ENCODE measurements around the gene TMEM30B.
"Not testable (repeated sequence)": the region's sequence is repeated elsewhere in the genome, so short reads cannot be mapped to it uniquely, and the experiment has no call there.

The TMEM30B gene

GRCh38 chr14:61264010-61264571, 17.0 kb downstream of the TMEM30B start:
- DNase-seq, result peak; percentile 67

- no peak for DNase-seq
Measured at GRCh38 chr14:61262082-61262481, 19.1 kb downstream of the TMEM30B start.

DNA sequence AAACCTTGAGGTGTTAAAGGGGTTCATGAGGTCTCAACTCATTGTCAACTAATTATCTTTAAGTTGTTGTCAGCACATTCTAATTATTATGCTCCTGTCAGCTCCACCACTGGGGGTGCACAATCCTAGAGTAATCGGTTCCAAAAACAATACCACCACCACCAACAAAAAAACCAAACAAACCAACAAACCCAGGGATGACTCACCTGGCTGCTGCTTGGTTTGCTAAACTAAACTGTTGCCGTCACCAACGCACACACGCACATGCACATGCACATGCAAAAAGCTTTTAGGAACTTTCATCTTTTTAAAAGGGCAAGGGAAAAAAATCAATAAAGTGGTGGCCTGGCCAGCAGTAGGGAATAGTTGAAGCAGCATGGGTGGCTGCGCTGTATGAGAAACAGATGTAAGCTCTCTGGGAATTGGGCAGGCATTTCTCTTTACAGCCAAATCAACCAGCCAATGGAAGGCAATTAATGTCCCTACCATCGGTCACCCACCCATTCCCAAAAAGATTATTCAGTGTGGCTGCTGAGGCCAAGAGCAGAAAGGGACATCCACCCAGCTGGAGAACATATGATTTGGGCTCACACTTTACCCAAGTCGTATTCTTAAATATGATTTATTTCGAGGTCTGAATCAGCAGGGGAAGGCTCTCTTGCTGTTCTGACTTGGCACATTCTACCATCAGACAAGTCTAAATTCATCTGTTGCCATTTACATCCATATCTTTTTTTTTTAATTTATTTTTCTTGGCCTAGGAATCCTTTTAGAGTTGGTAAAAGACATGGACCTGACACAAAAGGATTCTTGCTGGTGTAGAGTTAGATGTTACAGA, 20.0 kb downstream of the TMEM30B start:
- no peak for DNase-seq

DNA sequence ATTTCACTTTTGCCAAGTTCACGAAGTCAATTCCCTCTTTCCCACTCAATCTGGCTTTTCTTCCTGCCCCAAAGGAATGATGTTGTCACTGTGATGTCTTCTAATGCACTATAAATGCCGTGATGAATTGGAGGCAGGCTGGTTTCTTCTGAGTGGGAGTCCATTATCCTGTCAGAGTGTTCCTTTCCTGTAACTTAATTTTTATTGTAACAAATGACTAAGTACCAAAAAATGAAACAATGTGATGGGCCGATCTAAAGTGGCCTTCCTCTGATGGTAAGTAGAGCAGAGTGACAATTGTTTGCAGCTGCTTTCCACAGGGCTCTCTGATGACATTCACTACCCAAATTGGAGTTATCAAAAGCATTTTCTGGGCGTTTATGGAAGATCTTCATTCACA, 22.2 kb downstream of the TMEM30B start:
- no peak for DNase-seq

DNA sequence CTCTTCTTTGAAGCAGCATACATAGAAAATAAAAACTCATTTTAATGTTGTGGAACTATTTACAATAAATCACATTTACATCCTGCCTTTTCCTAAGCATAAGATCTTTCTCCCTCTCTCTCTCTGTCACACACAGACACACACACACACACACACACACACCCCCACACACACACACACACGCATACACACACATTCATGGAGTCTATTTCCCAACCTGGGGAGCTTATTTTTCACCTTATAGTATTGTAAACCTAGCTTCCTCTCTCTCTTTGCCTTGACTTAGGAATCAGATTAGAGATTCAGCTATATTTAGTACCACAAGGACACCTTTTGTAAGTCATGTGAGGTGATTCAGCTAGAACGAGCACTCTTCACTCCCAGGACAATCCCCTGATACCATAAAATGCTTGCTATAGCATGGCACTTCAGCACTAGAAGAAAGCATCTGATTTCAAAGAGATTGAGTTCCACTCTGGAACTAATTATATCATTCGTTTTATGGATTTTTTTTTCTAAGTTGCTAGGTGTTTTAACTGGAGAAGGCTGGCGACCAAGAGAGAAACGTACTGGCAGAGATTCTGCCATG, 23.6 kb downstream of the TMEM30B start:
- peak; percentile 49 for DNase-seq

GRCh38 chr14:61256826-61257468, 24.2 kb downstream of the TMEM30B start:
- no peak for DNase-seq

- DNase-seq, result no peak
Measured at GRCh38 chr14:61255968-61256367, 25.2 kb downstream of the TMEM30B start.

DNA sequence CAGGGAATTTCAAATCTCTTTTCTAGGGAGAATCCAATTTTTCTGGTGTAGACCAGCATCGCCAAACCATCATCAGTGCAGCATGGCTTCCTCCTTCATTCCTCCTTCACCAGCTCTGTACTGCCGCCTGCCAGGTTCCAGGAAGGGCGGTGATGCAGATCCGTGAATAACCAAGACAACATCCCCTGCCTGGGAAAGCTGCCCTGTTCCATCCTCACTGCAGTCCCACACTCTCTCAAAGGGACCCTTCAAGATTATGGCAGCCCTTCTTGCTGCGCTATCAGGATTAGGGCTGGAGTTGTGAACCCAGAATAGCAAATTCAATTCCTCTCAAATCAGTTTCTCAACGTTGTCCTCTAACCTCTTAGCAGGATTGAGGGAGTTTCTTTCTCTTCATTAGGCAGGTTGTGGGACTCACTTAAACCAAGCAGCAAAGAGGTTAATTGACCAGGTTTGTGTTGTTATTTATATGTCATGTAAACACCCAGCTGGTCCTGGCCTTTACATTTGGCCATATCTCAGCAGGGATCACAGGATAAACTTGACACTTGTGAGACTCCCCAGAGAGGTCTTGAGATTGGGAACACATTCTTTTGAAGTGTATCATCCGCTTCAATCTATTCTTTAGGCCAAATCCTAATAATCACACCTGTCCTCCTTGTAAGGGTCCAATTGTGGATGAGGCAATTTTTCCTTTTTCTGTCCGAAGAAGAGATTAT, 26.2 kb downstream of the TMEM30B start:
- no peak for DNase-seq

DNA sequence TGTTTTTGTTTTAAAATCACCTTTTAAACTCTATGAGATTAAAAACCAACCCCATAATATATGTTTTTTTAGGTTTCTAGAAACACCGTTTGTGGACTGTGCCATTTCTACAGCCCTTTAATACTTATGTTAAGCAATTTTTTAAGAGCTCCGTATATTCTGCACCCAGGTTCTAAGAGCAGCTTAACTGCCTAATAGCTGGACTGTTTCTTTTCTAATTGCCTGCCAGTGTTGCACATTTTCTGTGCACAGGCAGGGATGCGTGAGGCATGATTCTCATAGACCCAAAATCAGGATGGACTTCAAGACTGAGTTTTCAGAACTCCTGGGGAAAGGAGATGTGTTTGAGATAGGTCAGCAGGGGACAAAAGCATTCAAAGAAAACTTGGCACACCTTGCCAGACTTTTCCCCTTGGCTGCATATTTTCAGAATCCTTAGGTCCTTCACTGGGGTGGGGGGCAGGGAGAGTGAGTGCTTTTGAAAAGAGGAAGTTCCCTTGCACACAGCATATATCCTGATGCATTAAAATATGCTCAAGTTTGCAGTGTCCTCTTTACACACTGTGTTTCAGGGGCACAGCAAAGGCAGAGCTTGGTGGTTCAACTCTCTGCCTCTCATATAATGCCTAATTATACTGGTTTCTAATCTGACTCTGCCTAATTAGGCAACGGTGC, 27.9 kb downstream of the TMEM30B start:
- no peak for DNase-seq

DNA sequence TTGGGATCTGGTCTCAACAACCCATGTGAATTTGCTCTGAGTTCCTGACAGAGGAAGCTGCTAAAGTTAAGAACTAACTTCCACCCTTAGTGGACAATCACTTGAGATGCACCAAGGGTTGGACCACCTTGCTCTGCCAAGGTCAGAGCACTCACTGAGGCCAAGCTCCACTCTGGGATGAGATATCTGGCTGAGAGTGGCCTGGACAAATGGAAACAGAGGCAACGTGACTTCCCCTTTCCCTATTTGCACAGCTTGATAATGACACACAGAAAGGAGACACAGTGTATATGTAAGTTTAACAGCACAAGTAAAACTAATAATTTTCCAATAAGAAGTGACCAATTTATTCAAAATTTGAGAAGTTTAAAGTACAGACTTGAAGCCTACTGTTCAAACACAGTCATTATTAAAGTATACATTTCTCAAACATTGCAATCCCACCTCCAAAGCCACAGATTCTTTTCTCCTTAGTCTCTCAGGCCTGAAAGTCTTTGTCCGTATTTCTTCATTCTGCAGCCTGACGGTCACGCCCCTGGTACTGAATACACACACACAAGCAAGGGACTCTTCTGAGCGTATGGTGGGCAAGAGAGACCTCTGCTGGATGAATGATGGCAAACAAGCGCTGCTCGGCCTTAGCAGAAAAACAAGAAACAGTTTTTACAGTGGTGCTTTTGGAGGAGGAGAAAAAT, 28.6 kb downstream of the TMEM30B start:
- DNase-seq, result peak; percentile 84

DNA sequence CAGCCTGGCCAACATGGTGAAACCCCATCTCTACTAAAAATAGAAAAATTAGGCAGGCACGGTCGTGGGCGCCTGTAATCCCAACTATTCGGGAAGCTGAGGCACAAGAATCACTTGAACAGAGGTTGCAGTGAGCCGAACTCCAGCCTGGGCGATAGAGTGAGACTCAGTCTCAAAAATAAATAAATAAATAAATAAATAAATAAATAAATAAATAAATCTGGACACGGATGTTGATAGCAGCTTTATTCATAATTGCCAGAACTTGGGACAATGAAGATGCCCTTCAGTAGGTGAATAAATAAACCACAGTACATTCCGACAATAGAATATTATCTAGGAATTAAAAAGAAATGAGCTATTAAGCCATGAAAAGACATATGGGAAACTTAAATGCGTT, 31.1 kb downstream of the TMEM30B start:
- no peak for DNase-seq

DNA sequence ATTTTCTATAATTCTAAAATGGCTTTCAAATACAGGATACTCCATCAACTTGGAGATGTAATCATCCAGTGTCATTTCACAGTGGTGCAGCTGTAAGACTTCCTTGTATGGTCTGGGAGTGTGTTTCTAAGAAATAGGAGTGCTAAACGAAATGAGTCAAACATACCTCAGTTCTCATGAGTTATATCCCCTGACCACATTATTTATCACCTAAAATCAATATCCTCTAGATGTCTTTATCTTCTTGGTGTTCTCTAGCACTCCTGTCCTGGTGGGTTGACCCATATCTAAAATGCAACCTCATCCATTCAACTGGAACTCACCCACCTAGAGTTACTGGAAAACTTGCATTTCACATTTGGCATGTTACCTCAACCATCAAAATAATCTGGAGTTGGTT, 33.2 kb downstream of the TMEM30B start:
- no peak for DNase-seq

DNA sequence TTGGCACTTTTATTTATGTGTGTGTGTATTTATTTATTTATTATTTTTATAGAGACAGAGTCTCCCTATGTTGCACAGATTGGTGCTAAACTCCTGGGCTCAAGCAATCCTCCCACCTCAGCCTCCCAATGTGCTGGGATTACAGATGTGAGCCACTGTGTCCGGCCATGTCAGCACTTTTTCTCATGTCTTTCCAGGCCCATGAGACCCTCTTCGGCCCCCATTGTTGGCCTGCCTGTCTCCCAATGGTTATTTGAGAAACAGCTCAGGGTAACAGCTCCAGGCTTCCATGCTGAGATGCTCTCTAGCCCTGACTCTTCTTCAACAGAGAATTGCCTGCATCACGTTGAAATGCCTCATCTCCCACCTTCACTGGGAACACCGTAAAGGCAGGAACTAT, 34.4 kb downstream of the TMEM30B start:
- no peak for DNase-seq

DNA sequence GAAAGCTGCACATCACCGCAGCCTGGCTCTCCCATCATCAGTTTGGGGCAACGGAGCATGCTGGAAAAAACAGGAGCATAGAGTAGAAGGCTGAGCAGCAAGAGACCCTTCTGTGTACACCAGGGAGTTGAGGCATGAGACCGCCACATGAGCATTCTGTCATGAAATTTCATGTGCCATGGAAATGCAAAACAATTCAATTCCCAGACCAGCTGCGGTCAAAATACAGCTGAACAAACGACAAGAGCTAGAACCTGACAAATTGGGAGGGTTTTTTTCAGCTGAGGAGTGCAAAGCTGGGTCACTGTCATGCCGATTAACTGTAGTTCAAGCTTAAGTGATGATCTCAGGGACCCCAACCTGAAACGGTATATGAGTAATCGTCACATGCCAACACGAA, 37.1 kb downstream of the TMEM30B start:
- DNase-seq, result no peak

DNA sequence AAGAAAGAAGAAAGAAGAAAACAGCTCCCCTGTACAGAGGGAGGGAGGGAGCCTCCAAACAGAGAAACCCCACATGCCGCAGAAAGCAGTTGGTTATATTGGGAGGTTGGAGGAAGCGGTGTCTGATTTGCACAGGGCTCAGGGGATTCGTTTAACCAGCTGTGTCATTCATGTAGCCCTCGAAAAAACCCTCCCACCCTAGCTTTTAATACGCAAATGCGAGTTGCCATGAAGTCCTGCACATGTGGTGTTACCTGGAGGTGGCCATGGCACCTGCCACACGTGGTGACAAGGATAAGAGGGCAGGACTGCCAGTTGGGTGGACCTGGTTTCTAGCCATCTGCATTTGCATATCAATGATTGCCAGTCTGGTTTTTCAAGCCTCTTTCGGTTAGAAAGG, 40.9 kb downstream of the TMEM30B start:
- DNase-seq, result no peak

GRCh38 chr14:61239285-61239684, 41.9 kb downstream of the TMEM30B start:
- not testable (repeated sequence) for DNase-seq

DNA sequence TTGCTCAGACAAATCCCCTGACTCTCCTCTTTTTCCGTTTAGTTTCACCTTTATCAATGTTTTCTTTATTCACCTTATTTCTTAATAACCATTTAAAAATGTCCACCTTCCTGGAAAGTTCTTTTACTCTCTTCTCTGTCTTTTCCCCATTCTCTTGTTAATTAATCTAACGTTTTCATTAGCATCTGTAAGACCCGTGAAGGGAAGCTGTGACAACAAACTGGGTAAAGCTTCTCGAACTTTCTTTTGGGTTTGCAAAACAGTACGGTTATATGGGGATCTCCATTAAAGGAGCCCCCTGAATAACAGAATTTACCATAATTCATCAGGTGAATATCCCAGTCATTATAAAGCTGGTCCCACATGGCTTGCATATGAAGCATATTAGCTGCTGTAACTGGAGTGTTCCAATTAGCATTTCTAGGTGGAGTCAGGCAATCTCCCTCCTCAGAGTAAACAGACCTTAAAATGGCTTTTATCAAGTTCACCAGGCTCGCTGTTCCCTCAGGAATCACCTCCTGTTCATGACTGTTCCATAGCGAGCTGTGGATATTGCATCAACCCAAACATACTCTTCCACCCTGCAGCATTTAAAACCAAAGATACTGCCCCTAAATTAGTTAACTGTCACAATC, 42.4 kb downstream of the TMEM30B start:
- no peak for DNase-seq

- DNase-seq, result no peak
Measured at GRCh38 chr14:61234215-61234916, 46.8 kb downstream of the TMEM30B start.

- DNase-seq, result no peak
Measured at GRCh38 chr14:61233436-61233956, 47.6 kb downstream of the TMEM30B start.

DNA sequence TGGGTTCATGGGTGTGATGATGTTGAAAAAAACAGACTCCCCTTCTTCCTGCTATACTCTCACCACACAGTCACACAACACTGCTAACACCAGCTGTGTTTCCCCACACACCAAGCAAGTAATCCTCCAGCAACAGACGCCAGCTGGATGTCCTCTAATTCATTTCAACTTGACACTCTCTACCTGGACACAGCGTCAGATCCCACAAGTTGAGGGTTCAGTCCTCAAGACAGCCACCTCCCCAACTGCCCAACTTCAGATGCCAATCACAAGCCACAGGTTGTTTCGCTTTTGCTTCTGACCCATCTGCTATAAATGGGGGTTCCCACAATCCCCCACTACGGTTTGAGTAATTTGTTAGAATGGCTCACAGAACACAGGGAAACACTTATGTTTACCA, 49.3 kb downstream of the TMEM30B start:
- DNase-seq, result no peak

DNA sequence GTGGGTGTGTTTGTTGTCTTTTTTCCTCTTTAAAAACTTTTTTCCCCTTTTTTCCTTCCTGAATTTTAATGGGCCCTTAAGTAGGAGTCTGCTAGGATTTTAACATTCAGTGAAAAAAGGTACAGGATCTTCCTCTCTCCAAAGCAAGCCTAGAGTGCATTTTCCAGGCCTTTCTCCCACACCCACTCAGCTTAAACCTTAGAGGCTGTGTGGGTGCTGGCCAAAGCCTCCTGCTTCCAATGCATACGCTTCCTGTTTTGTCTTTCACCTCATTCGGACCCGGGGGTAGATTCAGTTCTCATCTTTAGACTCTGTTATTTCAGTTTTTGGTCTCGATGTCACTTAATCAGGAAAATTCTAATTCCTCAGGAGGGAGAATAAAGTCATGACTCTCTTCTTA, 51.2 kb downstream of the TMEM30B start:
- DNase-seq, result no peak
